GM21825 (cell line): ENCODE data around the gene GAS2L1.
A peak's percentile ranks its signal among the peaks of the same experiment; 100 is the strongest.

Source experiments
- ATAC-seq: cut with Tn5 transposase; IDR thresholded peaks from one replicate; pipeline ENCODE4 v1.9.1; 2021; ENCODE audit warnings: mild to moderate bottlenecking, moderate library complexity; ENCODE audit not compliant: unreplicated experiment

Gene GAS2L1

GRCh38 chr22:29306175-29306834 is at the start of gene GAS2L1:
GAS2L1 (plus strand) TSS chr22:29306650; CDS start chr22:29308106, 1,456 bp downstream.
- no peak for ATAC-seq

- no peak for ATAC-seq
Observed at GRCh38 chr22:29257751-29258181, 48.7 kb upstream of the GAS2L1 start.

GRCh38 chr22:29258407-29259252 is 47.8 kb upstream of the GAS2L1 start:
- no peak for ATAC-seq

- ATAC-seq: no peak
Observed at GRCh38 chr22:29259253-29259899, 47.1 kb upstream of the GAS2L1 start.

- ATAC-seq: no peak
Observed at GRCh38 chr22:29260031-29260560, 46.4 kb upstream of the GAS2L1 start.

- no peak for ATAC-seq
Observed at GRCh38 chr22:29260601-29261315, 45.7 kb upstream of the GAS2L1 start.

GRCh38 chr22:29263791-29264276 is 42.6 kb upstream of the GAS2L1 start:
- no peak for ATAC-seq

- ATAC-seq: no peak
Observed at GRCh38 chr22:29265305-29265704, 41.1 kb upstream of the GAS2L1 start.

- ATAC-seq: no peak
Observed at GRCh38 chr22:29265929-29266328, 40.5 kb upstream of the GAS2L1 start.

GRCh38 chr22:29266564-29267461 is 39.6 kb upstream of the GAS2L1 start:
- ATAC-seq: no peak

GRCh38 chr22:29267462-29267857 is 39.0 kb upstream of the GAS2L1 start:
- ATAC-seq: no peak

GRCh38 chr22:29267858-29268510 is 38.5 kb upstream of the GAS2L1 start, which contains the start of the genes EWSR1 and RHBDD3:
EWSR1 (plus strand) TSS chr22:29268268; CDS start chr22:29268337, 69 bp downstream.
RHBDD3 (minus strand) TSS chr22:29267981; CDS start chr22:29265626, 2,355 bp downstream.
- ATAC-seq: peak; percentile 59

- peak; percentile 20 for ATAC-seq
Observed at GRCh38 chr22:29268511-29269229, 37.8 kb upstream of the GAS2L1 start.

GRCh38 chr22:29269230-29269604 is 37.2 kb upstream of the GAS2L1 start:
- no peak for ATAC-seq

- ATAC-seq: no peak
Observed at GRCh38 chr22:29269731-29270474, 36.5 kb upstream of the GAS2L1 start.

GRCh38 chr22:29270475-29271271 is 35.8 kb upstream of the GAS2L1 start:
- no peak for ATAC-seq

GRCh38 chr22:29272624-29273023 is 33.8 kb upstream of the GAS2L1 start:
- no peak for ATAC-seq
